DND-41 (cell line): ENCODE results near the gene PTPRN2.

Experiments used
- ATAC-seq: fragments of 200-7000 bp; cut with Tn5 transposase; 3 replicates; pipeline ENCODE4 v1.9.1; 2021; ENCODE audit warnings: low read depth; ENCODE audit not compliant: insufficient read depth
- DNase-seq: peaks from one replicate; pipeline ENCODE4 v3.0.0-alpha.2; 2020
- H2AFZ ChIP-seq: 2 replicates; pipeline ENCODE4 v1.6.0; 2012; ENCODE audit warnings: low read depth, low read length
- H3K27ac ChIP-seq: 2 replicates; pipeline ENCODE4 v1.5.1; 2012; ENCODE audit warnings: low read length, inconsistent platforms
- H3K27me3 ChIP-seq: fragments of 200-600 bp; sonication (generic); 2 replicates; pipeline ENCODE4 v1.6.0; 2012; ENCODE audit warnings: low read length, mild to moderate bottlenecking, inconsistent platforms; ENCODE audit not compliant: insufficient read depth, poor library complexity
- H3K36me3 ChIP-seq: 2 replicates; pipeline ENCODE4 v1.5.1; 2012; ENCODE audit warnings: low read length, inconsistent platforms; ENCODE audit not compliant: insufficient read depth
- H3K4me1 ChIP-seq: 2 replicates; pipeline ENCODE4 v1.5.1; 2012; ENCODE audit warnings: mild to moderate bottlenecking, low read length; ENCODE audit not compliant: insufficient read depth
- H3K4me2 ChIP-seq: 2 replicates; pipeline ENCODE4 v1.6.0; 2012; ENCODE audit warnings: mild to moderate bottlenecking, moderate library complexity, low read length, inconsistent platforms; ENCODE audit not compliant: insufficient read depth
- H3K4me3 ChIP-seq, 2 experiments: fragments of 200-600 bp in 1 of 2; shearing (Covaris generic) in 1 of 2; 2 replicates each; pipeline ENCODE4 v1.5.1; 2012 to 2016; ENCODE audit warnings: inconsistent platforms in 2 of 2, low read length in 2 of 2, mild to moderate bottlenecking in 2 of 2, low read depth in 1 of 2, moderate library complexity in 1 of 2
- H3K79me2 ChIP-seq: 2 replicates; pipeline ENCODE4 v1.6.0; 2012; ENCODE audit warnings: low read length, inconsistent platforms; ENCODE audit not compliant: insufficient read depth
- H3K9ac ChIP-seq: 2 replicates; pipeline ENCODE4 v1.6.0; 2012; ENCODE audit warnings: low read depth, mild to moderate bottlenecking, inconsistent platforms, low read length, moderate library complexity
- H3K9me3 ChIP-seq: 2 replicates; pipeline ENCODE4 v1.5.1; 2012; ENCODE audit warnings: low read length, moderate library complexity, mild to moderate bottlenecking, inconsistent platforms; ENCODE audit not compliant: insufficient read depth, severe bottlenecking
- H4K20me1 ChIP-seq: 2 replicates; pipeline ENCODE4 v1.6.0; 2012; ENCODE audit warnings: low read length; ENCODE audit not compliant: insufficient read depth
- CTCF ChIP-seq: IDR thresholded peaks from 2 replicates; pipeline ENCODE4 v1.5.1; 2012; ENCODE audit warnings: borderline replicate concordance, low read length, moderate library complexity, mild to moderate bottlenecking; ENCODE audit not compliant: poor library complexity, severe bottlenecking; ENCODE audit errors: extremely low read depth
- EZH2 ChIP-seq: IDR thresholded peaks from 3 replicates; pipeline ENCODE4 v1.6.1; 2012; ENCODE audit warnings: borderline replicate concordance, low read depth, mild to moderate bottlenecking, moderate library complexity, low read length, inconsistent platforms; ENCODE audit not compliant: severe bottlenecking

The PTPRN2 gene

GRCh38 chr7:157898802-157899505, 688.7 kb downstream of the PTPRN2 start:
- Histone ChIP-seq H3K79me2 (no peaks in the 10 kb centered on the region), H4K20me1 (no peaks in the 10 kb centered on the region), H3K36me3 (no peaks in the 10 kb centered on the region), H2AFZ (no peak overlapping the region), H3K9ac (no peak overlapping the region), H3K4me3 (no peak overlapping the region), H3K4me1 (no peaks in the 10 kb centered on the region), H3K27me3 (no peaks in the 10 kb centered on the region), H3K27ac (no peak overlapping the region), H3K4me2 (no peak overlapping the region), H3K9me3 (no peaks in the 10 kb centered on the region)
- no peak for TF ChIP-seq EZH2
- no peak for TF ChIP-seq CTCF
- DNase-seq (no peak), ATAC-seq (no peak)

GRCh38 chr7:157898261-157898660, 689.4 kb downstream of the PTPRN2 start:
- no peak for TF ChIP-seq EZH2
- no peak for TF ChIP-seq CTCF
- no peak overlapping the region for H2AFZ ChIP-seq
- H3K4me1 ChIP-seq, result no peaks in the 10 kb centered on the region
- DNase-seq (no peak), ATAC-seq (no peak)
- no peaks in the 10 kb centered on the region for H3K79me2 ChIP-seq
- H3K27me3 ChIP-seq, result no peaks in the 10 kb centered on the region
- H3K4me2 ChIP-seq, result no peak overlapping the region
- no peaks in the 10 kb centered on the region for H3K36me3 ChIP-seq
- H3K4me3 ChIP-seq, result no peak overlapping the region
- H3K27ac ChIP-seq, result no peak overlapping the region
- H4K20me1 ChIP-seq, result no peaks in the 10 kb centered on the region
- H3K9me3 ChIP-seq, result no peaks in the 10 kb centered on the region
- H3K9ac ChIP-seq, result no peak overlapping the region

GRCh38 chr7:157897681-157898080, 689.9 kb downstream of the PTPRN2 start:
- Histone ChIP-seq H3K27ac (no peak overlapping the region), H3K4me1 (no peaks in the 10 kb centered on the region), H3K4me2 (no peak overlapping the region), H3K4me3 (no peak overlapping the region), H3K36me3 (no peaks in the 10 kb centered on the region), H3K79me2 (no peaks in the 10 kb centered on the region), H3K9me3 (no peaks in the 10 kb centered on the region), H3K27me3 (no peaks in the 10 kb centered on the region), H4K20me1 (no peaks in the 10 kb centered on the region), H3K9ac (no peak overlapping the region), H2AFZ (no peak overlapping the region)
- no peak for TF ChIP-seq CTCF
- TF ChIP-seq EZH2, result no peak
- DNase-seq (no peak), ATAC-seq (no peak)
